ENCODE results near the gene CD93. TPM values are rescaled to one million over a fixed set of nuclear protein-coding genes. Genes with fewer than 3 reads are reported as not detected.
A peak's percentile ranks its signal among the peaks of the same experiment; 100 is the strongest.

CD93 gene
- total and polyA plus RNA-seq, 2 donors (not counting 1 experiment from before 2014, with no cell fraction given): 0.01 TPM; not detected in 1

DNA sequence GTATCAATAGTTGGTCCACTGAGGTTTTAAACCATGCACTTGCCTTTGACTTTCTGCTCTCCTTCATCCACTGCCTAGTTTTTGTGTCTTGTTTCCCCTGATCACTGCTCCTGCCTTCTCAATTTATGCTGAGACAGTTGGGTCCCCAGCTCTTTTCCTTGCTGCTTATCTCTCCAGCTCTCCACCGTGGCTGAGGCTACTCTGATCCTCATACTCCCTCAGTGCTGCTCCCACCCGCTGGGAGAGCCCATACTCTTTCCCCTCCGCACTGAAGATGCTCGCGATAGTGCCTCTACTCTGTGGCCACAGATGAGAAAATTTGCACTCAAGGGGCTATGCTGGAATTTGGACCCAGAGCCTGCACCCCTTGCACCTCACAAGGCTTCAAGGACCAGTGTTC lies 33.2 kb downstream of the CD93 start:
- Histone ChIP-seq H4K20me1 (ENCODE audit: control insufficient read depth, extremely low read depth, insufficient read depth, low read length) (no peaks in the 10 kb centered on the region), H3K9ac (ENCODE audit: insufficient read depth, low read length) (no peak overlapping the region), H3K4me1 (ENCODE audit: control insufficient read depth, extremely low read depth, insufficient read depth, low read length) (no peaks in the 10 kb centered on the region), H3K27me3 (ENCODE audit: control insufficient read depth, insufficient read depth, low read length) (no peaks in the 10 kb centered on the region), H3K4me2 (ENCODE audit: extremely low read depth, insufficient read depth, low read length) (no peak overlapping the region), H3K79me2 (ENCODE audit: control insufficient read depth, insufficient read depth, low read length) (peaks cover 3% of the 10 kb centered on the region), H3K27ac (ENCODE audit: insufficient read depth, low read length) (no peak overlapping the region), H2AFZ (ENCODE audit: low read length) (no peak overlapping the region), H3K9me3 (ENCODE audit: control insufficient read depth, insufficient read depth, low read depth, low read length) (no peaks in the 10 kb centered on the region), H3K4me3 (replicated peaks in 1 of 4; ENCODE audit: control extremely low read depth in 1 of 4, insufficient read depth in 1 of 4, low read depth in 3 of 4, low read length in 4 of 4) (no peak overlapping the region), H3K36me3 (ENCODE audit: control insufficient read depth, insufficient read depth, low read length) (no peaks in the 10 kb centered on the region)
- TF ChIP-seq CTCF (conservative IDR thresholded peaks at IDR 0.05 in 1 of 2, IDR thresholded peaks at IDR 0.05 in 1 of 2; ENCODE audit: low read depth in 1 of 2, low read length in 2 of 2): no peak
- no peak for TF ChIP-seq EZH2 (IDR thresholded peaks at IDR 0.05; ENCODE audit: low read length, missing control alignments)
- no peak for DNase-seq (ENCODE audit: low read depth in 2 of 2)

DNA sequence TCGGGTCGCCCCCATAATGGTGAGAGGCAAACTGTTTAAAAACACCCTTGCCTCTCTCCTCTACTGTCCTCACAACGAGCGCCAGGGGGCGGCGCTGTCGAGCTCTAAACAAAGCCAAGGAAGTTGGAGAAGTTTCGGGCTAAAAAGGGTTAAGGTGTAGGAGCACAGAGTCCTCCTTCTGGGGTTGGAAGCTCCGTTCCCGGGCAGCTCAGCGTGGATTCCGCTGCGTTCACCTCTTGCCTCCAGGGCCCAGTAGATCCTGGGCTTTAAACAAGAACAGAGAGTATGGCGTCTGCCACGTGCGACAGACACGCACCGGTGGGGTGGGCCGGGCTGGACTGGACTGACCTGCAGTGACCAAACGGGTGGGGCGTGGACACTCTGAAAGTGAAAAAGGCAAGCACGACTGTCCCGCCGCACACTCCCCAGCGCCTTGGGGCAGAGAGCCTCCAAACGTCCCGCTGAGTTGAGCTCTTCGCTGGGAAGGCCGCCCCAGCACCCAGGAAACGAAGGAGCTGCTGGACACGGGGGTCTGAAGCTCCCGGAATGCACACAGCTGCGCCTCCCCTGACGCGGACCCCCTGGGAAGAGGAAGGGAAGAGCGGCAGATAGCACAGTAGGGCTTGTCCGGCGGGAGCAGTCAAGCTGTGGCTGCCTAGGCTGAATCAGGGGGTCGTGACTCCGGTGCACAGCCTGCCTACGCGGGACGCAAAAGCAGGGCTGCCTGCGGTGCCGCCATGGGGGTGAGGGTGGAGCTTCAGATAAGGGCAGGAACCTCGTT lies 35.1 kb downstream of the CD93 start:
- Histone ChIP-seq H3K4me3 (replicated peaks in 1 of 4; ENCODE audit: control extremely low read depth in 1 of 4, insufficient read depth in 1 of 4, low read depth in 3 of 4, low read length in 4 of 4) (peak overlapping the region; percentile 14 to 55 (median 48)), H3K36me3 (ENCODE audit: control insufficient read depth, insufficient read depth, low read length) (no peaks in the 10 kb centered on the region), H3K9me3 (ENCODE audit: control insufficient read depth, insufficient read depth, low read depth, low read length) (no peaks in the 10 kb centered on the region), H3K27me3 (ENCODE audit: control insufficient read depth, insufficient read depth, low read length) (no peaks in the 10 kb centered on the region), H4K20me1 (ENCODE audit: control insufficient read depth, extremely low read depth, insufficient read depth, low read length) (no peaks in the 10 kb centered on the region), H2AFZ (ENCODE audit: low read length) (peak overlapping the region; percentile 63), H3K9ac (ENCODE audit: insufficient read depth, low read length) (no peak overlapping the region), H3K4me2 (ENCODE audit: extremely low read depth, insufficient read depth, low read length) (peak overlapping the region; percentile 49), H3K4me1 (ENCODE audit: control insufficient read depth, extremely low read depth, insufficient read depth, low read length) (no peaks in the 10 kb centered on the region), H3K79me2 (ENCODE audit: control insufficient read depth, insufficient read depth, low read length) (peaks cover 3% of the 10 kb centered on the region), H3K27ac (ENCODE audit: insufficient read depth, low read length) (no peak overlapping the region)
- TF ChIP-seq EZH2 (IDR thresholded peaks at IDR 0.05; ENCODE audit: low read length, missing control alignments): no peak
- peak; percentile 71 to 82 for TF ChIP-seq CTCF (conservative IDR thresholded peaks at IDR 0.05 in 1 of 2, IDR thresholded peaks at IDR 0.05 in 1 of 2; ENCODE audit: low read depth in 1 of 2, low read length in 2 of 2)
- DNase-seq (ENCODE audit: low read depth in 2 of 2): peak; percentile 64 to 93

DNA sequence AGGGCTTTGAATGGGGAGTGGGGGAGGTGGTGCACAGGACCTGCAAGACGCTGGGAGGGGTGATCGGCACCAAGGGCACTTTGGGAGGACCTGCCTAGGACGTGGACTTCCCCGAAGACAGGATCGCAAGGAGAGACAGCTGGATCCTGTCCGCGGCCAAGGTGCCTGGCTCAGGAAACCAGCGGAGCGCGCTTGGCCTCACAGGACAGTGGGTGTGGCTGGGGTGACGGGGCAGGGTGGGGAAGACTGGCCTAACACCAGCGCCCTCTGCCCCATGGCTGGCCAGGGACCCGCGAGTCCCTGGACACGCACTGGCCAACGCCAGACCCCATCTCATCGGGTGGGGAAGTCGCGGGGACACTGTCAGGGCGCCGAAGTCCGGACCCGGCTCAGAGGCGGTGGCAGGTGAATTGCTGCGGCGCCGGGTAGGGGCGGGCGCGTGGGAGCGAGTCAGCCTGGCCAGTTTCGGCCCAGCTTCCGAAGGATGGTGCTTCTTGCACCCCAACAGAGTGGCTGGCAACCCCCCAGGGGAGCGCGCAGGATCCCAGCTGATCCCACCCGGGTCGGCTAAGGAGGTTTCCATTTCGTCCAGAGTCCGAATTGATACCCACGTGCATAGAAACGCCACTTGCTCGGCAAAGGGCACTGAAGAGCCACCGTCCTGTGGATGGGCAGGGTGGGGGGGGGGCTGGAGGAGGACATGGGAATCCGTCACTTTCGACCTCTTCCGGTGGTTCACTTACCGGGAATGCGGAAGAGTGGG lies 35.9 kb downstream of the CD93 start:
- no peaks in the 10 kb centered on the region for H3K27me3 ChIP-seq (ENCODE audit: control insufficient read depth, insufficient read depth, low read length)

More for the DNA sequence above, 35.9 kb downstream of the CD93 start:
- Histone ChIP-seq H3K36me3 (ENCODE audit: control insufficient read depth, insufficient read depth, low read length) (no peaks in the 10 kb centered on the region), H4K20me1 (ENCODE audit: control insufficient read depth, extremely low read depth, insufficient read depth, low read length) (no peaks in the 10 kb centered on the region), H3K9me3 (ENCODE audit: control insufficient read depth, insufficient read depth, low read depth, low read length) (no peaks in the 10 kb centered on the region), H3K4me3 (replicated peaks in 1 of 4; ENCODE audit: control extremely low read depth in 1 of 4, insufficient read depth in 1 of 4, low read depth in 3 of 4, low read length in 4 of 4) (peak overlapping the region; percentile 2 to 55 (median 48)), H3K4me1 (ENCODE audit: control insufficient read depth, extremely low read depth, insufficient read depth, low read length) (no peaks in the 10 kb centered on the region), H2AFZ (ENCODE audit: low read length) (peak overlapping the region; percentile 45), H3K9ac (ENCODE audit: insufficient read depth, low read length) (peak overlapping the region; percentile 40), H3K79me2 (ENCODE audit: control insufficient read depth, insufficient read depth, low read length) (peaks cover 3% of the 10 kb centered on the region), H3K27ac (ENCODE audit: insufficient read depth, low read length) (peak overlapping the region; percentile 17), H3K4me2 (ENCODE audit: extremely low read depth, insufficient read depth, low read length) (peak overlapping the region; percentile 49)
- peak in 1 of 2 donors; percentile 63 for DNase-seq (ENCODE audit: low read depth in 2 of 2)
- TF ChIP-seq CTCF (conservative IDR thresholded peaks at IDR 0.05 in 1 of 2, IDR thresholded peaks at IDR 0.05 in 1 of 2; ENCODE audit: low read depth in 1 of 2, low read length in 2 of 2) (no peak), EZH2 (IDR thresholded peaks at IDR 0.05; ENCODE audit: low read length, missing control alignments) (no peak)
